Measurements from ENCODE around the gene LPAR3. TPM values are rescaled to one million over a fixed set of nuclear protein-coding genes. Genes with fewer than 3 reads are reported as not detected.

The LPAR3 gene
- total RNA-seq, 2 experiments from 2014 or later, result 0.36 to 0.83 TPM

DNA sequence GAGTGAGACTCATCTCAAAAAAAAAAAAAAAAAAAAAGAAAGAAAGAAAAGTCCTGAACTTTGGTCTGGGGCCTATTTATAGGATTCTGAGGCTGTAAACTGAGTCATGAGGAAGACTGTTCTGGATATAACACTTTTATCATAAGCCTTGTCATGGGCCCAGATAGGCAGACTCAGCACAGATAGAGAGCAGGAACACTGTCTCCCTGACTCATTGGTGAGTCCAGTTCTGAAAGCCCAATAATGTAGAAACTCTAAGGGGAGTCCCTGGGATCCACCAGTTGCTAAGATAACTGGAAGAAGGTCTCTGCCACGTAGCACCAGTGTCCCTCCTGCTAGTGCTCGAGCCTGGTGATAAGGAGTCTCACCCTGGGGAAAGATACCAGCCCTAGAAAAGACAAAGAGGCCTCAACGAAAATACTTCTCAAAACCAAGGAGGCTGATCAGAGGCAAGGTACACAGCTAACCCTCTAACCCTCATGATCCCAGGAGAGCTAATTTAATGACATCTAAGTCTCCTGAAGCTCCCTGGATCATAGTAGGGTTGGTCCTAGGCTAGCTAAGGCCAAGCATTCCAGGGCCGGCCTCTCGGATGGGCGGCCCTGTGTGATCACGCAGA is 43.5 kb downstream of the LPAR3 start:
- no peak overlapping the region for H3K27ac Mint-ChIP-seq
- no peaks in the 10 kb centered on the region for H3K9me3 Mint-ChIP-seq
- CTCF ChIA-PET, result no interaction called here
- intact Hi-C loops (cut with micrococcal nuclease), result no loop called here
- H3K4me1 Mint-ChIP-seq (ENCODE audit: low read depth), result peaks cover 27% of the 10 kb centered on the region
- H3K27me3 Mint-ChIP-seq, result no peaks in the 10 kb centered on the region
- no peak for DNase-seq
- peaks cover 5% of the 10 kb centered on the region for H3K36me3 Mint-ChIP-seq
- no peak overlapping the region for H3K4me3 Mint-ChIP-seq
- POLR2A ChIA-PET, result no interaction called here

DNA sequence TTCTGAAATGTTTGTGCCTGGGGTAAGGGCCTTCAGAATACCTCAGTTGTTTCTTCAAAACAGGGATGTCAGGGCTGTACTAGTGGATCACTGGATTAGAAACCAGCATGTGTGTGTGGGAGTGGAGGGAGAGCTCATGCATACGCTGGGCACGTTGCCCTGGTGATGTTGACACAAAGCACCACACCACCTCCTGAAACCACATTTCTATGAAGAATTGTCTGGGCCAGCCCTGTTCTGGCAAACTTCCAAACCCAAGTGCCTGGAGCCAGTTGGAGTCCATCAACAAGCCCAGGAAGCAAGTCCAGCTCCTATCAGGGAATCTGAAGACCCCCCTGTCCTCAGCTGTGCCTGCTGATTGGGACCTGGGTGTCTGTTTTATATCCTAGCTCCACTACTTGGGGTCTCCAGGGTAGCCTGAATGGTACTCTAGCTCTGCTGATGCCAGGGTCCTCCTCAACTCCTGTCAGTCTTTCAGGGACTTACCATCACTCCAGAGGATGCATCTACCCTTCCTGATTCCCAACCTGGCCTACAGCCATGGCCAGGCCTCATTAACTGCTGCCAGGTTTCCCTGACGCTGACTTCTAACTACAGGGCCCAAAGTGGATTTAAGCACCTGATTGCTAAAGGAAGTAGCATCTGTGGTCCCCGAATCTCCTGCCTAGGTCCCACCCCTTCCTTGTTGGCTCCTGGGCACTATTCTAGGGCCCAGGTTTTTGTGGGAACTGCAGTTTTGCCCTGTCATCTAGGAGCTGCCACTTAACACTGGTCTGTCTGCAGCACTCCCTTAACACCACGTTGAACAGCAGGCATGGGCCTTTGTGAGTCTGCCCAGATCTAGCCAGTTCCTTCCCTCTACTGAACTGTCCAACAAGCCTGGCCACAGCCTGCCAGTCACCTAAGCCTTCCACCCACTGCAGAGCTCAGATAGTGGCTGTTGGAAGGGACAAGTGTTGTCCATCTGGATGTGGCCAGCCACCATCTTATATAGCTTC is 45.5 kb downstream of the LPAR3 start:
- Mint-ChIP-seq H3K4me3 (no peak overlapping the region), H3K27me3 (peaks cover 2% of the 10 kb centered on the region), H3K36me3 (peaks cover 3% of the 10 kb centered on the region), H3K27ac (no peak overlapping the region), H3K4me1 (ENCODE audit: low read depth) (peaks cover 12% of the 10 kb centered on the region), H3K9me3 (no peaks in the 10 kb centered on the region)
- POLR2A ChIA-PET, result no interaction called here
- peak; percentile 45 for DNase-seq
- intact Hi-C loops (cut with micrococcal nuclease), result no loop called here
- CTCF ChIA-PET, result no interaction called here

DNA sequence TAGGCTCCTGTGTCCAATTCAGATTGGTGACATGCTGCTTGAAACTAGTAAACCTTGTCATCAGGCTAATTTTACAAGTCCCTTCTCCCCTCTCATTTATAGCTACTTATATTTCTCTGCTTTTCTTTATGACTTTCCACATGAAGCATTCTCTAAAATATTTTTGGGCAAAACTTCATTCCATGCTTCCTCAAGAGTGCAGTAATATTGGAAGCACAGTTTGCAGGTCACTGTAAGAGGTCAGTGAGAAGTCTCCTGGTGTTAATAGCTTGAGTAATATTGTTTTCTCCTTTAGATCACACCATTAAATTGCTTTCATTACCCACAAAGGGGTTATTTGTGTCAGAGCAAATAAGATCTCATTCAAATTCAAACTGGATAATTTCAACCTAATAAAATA is 46.6 kb downstream of the LPAR3 start:
- Mint-ChIP-seq H3K27me3 (peaks cover 2% of the 10 kb centered on the region), H3K4me1 (ENCODE audit: low read depth) (peaks cover 12% of the 10 kb centered on the region), H3K27ac (no peak overlapping the region), H3K9me3 (no peaks in the 10 kb centered on the region), H3K36me3 (no peaks in the 10 kb centered on the region), H3K4me3 (no peak overlapping the region)
- intact Hi-C loops (cut with micrococcal nuclease), result no loop called here
- ChIA-PET CTCF (no interaction called here), POLR2A (no interaction called here)
- DNase-seq, result no peak

DNA sequence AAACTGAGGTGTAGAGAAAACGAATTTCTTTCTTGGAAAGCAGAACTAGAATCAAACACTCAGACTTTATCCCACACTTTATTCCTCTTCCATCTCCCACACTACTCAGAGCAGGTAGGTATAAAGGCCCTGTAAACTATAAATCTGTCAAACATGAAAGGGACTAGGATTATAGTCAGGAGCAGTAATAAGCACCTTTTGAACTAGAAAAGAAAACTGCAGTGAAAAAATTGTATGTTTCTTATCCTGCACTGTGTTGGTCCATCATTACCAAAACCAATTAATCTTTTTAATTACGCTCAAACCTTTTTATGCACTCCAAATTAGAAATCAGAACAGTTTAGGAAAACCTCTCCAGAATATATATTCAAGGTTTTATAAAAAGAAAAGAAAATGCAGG is 47.6 kb downstream of the LPAR3 start:
- H3K4me3 Mint-ChIP-seq, result no peak overlapping the region
- peaks cover 2% of the 10 kb centered on the region for H3K27me3 Mint-ChIP-seq
- ChIA-PET POLR2A (no interaction called here), CTCF (interaction anchor here (1.3 kb wide), 1 partner anchor 91 kb away, joined by 3 read pairs; no protein-coding TSS in a partner anchor)
- DNase-seq, result no peak
- H3K36me3 Mint-ChIP-seq, result no peaks in the 10 kb centered on the region
- peaks cover 12% of the 10 kb centered on the region for H3K4me1 Mint-ChIP-seq (ENCODE audit: low read depth)
- intact Hi-C loops (cut with micrococcal nuclease), result no loop called here
- H3K27ac Mint-ChIP-seq, result no peak overlapping the region
- no peaks in the 10 kb centered on the region for H3K9me3 Mint-ChIP-seq

DNA sequence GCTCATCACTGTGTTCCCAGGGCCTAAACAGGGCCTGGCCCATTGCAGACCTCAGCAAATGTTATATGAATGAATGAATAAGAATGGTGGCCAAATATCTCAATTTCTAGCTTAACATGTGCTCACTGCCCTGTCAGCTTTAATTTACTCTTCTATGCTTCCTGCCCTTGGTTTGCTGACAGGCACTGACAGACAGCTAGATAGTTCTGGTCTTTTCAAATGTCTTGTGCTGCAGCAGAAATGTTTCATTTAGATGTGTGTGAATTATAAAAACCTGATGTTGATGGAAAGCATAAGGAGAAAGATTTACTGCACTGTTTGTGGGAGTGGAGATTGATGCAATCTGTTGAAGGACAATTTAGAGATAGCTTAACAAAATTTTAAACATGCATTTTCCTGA is 48.9 kb downstream of the LPAR3 start:
- H3K27me3 Mint-ChIP-seq, result peaks cover 2% of the 10 kb centered on the region
- no peak for DNase-seq
- no peak overlapping the region for H3K4me3 Mint-ChIP-seq
- H3K36me3 Mint-ChIP-seq, result no peaks in the 10 kb centered on the region
- ChIA-PET CTCF (interaction anchor here (1.0 to 1.3 kb wide), 2 partner anchors 91 to 92 kb away, joined by 3 read pairs; no protein-coding TSS in a partner anchor), POLR2A (interaction anchor here (0.5 kb wide), 1 partner anchor 974 kb away, joined by 3 read pairs; no protein-coding TSS in a partner anchor)
- no peak overlapping the region for H3K27ac Mint-ChIP-seq
- H3K9me3 Mint-ChIP-seq, result no peaks in the 10 kb centered on the region
- peaks cover 12% of the 10 kb centered on the region for H3K4me1 Mint-ChIP-seq (ENCODE audit: low read depth)
- intact Hi-C loops (cut with micrococcal nuclease), result no loop called here

DNA sequence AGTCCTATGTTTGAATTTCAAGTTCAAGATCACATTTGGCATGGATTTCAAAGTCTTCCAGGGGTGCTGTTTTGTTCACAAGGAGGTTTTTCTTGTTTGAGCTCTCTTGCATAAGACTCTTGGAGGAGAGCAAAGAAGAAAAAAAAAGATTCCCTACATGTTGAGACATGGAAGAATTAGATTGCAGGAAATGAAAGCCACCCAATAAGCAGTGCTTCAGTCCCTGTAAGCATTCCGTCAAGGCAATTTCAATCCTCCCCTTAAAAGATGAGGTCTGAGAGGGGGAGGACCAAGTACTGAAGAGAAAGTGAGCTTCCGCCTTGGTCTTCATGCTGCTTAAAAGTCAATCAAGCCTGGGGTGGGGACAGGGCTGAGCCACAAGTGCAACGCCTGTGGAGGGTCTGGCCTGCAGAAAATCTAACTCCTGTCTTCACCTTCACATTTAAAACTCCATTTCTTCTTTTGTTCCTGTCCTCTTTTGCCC is 50.2 kb downstream of the LPAR3 start:
- POLR2A ChIA-PET, result no interaction called here
- Mint-ChIP-seq H3K4me1 (ENCODE audit: low read depth) (peaks cover 10% of the 10 kb centered on the region), H3K27ac (no peak overlapping the region)

DNA sequence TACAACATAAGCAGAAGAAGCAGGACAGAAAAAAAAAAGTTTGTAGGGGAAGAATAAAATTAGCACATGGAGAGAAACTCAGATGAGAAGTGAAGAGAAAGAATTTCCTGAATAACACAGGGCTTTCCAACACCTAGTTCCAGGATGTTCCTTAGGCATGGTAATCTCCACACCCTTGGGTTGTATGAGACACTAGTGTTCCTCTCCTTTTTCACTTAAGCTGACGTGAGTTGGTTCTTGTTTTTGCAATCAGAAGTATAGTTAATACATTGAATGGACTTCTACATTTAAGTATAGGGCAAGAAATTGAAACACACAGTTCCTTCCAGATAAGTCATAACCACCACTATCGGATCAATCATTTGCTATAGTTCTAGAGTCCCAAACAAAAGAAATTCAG is 51.0 kb downstream of the LPAR3 start:
- Mint-ChIP-seq H3K27me3 (peaks cover 2% of the 10 kb centered on the region), H3K4me1 (ENCODE audit: low read depth) (peaks cover 1% of the 10 kb centered on the region), H3K27ac (no peak overlapping the region), H3K36me3 (no peaks in the 10 kb centered on the region), H3K9me3 (no peaks in the 10 kb centered on the region), H3K4me3 (no peak overlapping the region)
- CTCF ChIA-PET, result no interaction called here
- DNase-seq, result no peak
- intact Hi-C loops (cut with micrococcal nuclease), result no loop called here
- POLR2A ChIA-PET, result no interaction called here

More for the DNA sequence above, 50.2 kb downstream of the LPAR3 start:
- no peak for DNase-seq
- Mint-ChIP-seq H3K27me3 (peaks cover 2% of the 10 kb centered on the region), H3K9me3 (no peaks in the 10 kb centered on the region), H3K4me3 (no peak overlapping the region), H3K36me3 (no peaks in the 10 kb centered on the region)
- CTCF ChIA-PET, result no interaction called here
- intact Hi-C loops (cut with micrococcal nuclease), result no loop called here

DNA sequence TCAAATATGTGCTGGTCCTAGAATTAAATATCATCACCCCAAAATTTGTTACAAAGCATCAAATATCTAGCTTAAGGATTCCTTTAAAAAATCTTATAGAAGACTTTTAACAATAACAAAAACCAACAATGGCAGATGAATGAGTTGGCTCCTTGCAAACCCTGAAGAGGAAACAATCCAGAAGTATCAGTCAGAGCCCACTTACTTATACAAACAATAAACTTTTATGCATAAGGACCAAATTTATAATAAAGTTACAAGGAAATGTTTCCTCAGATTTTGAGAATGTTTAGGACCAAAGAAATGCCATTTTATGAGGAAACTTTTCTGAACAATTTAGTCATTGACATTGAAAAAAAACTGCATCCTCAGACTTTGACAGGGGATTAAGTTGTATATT is 52.7 kb downstream of the LPAR3 start:
- no peaks in the 10 kb centered on the region for H3K36me3 Mint-ChIP-seq
- H3K9me3 Mint-ChIP-seq, result no peaks in the 10 kb centered on the region
- H3K4me1 Mint-ChIP-seq (ENCODE audit: low read depth), result no peaks in the 10 kb centered on the region
- H3K27ac Mint-ChIP-seq, result no peak overlapping the region
- CTCF ChIA-PET, result no interaction called here
- no peak for DNase-seq
- POLR2A ChIA-PET, result no interaction called here
- H3K27me3 Mint-ChIP-seq, result peaks cover 2% of the 10 kb centered on the region
- no peak overlapping the region for H3K4me3 Mint-ChIP-seq
- intact Hi-C loops (cut with micrococcal nuclease), result no loop called here

DNA sequence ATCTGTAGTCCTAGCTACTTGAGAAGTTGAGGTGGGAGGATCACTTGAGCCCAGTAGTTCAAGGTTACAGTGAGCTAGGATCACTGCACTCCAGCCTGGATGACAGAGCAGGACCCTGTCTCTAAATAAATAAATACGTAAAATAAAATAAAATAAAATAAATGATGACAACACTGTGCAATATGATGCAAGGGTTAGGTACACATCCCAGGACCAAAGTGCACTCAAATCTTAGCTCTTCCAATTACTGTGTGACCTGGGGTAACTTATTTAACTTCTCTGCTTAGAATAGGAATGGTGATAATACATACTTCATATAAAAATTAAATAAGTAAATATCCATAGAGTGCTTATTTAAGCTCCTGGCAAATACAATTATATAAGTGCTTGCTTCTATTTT is 53.5 kb downstream of the LPAR3 start:
- Mint-ChIP-seq H3K4me1 (ENCODE audit: low read depth) (peaks cover 6% of the 10 kb centered on the region), H3K27ac (no peak overlapping the region), H3K36me3 (no peaks in the 10 kb centered on the region), H3K27me3 (peaks cover 2% of the 10 kb centered on the region), H3K9me3 (no peaks in the 10 kb centered on the region), H3K4me3 (no peak overlapping the region)
- DNase-seq, result no peak
- intact Hi-C loops (cut with micrococcal nuclease), result no loop called here
- CTCF ChIA-PET, result no interaction called here
- POLR2A ChIA-PET, result no interaction called here

DNA sequence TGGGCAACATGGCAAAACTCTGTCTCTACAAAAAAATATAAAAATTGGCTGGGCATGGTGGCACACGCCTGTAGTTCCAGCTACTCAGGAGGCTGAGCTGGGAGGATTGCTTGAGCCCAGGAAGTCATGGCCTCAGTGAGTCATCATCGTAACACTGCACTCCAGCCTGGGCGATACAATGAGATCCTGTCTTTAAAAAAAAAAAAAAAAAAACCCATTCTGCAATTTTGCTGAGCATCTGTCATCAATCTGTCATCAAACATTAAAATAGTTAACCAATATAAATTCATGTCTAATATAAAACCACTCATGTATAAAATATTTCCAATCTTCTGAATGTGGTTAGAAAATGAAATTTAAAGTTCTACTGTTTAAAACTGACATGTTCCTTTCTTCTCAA is 56.9 kb downstream of the LPAR3 start:
- POLR2A ChIA-PET, result no interaction called here
- Mint-ChIP-seq H3K4me3 (no peak overlapping the region), H3K4me1 (ENCODE audit: low read depth) (peaks cover 8% of the 10 kb centered on the region), H3K27ac (no peak overlapping the region), H3K36me3 (no peaks in the 10 kb centered on the region), H3K27me3 (no peaks in the 10 kb centered on the region), H3K9me3 (no peaks in the 10 kb centered on the region)
- intact Hi-C loops (cut with micrococcal nuclease), result no loop called here
- DNase-seq, result no peak
- CTCF ChIA-PET, result no interaction called here

DNA sequence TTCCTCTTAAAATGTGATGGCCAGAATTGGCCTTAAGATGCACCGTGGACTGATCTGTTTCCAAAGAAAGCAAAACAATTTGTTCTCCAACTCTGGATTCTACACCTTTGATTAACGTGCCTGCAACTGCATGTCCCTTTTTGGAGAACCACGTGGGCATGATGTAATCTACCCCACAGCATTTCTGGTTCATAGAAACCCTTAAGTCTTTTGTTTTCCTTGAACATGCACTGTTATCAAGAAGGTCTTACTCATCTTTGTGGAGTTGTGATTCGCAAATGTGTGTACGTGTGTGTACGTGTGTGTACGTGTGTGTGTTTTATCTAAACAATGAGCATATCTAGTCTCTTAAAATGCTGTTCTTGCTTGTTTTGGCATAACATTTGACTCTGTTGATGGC is 57.8 kb downstream of the LPAR3 start:
- H3K4me3 Mint-ChIP-seq, result no peak overlapping the region
- H3K9me3 Mint-ChIP-seq, result no peaks in the 10 kb centered on the region
- ChIA-PET POLR2A (no interaction called here), CTCF (no interaction called here)
- no peak for DNase-seq
- H3K27ac Mint-ChIP-seq, result no peak overlapping the region
- intact Hi-C loops (cut with micrococcal nuclease), result no loop called here
- peaks cover 8% of the 10 kb centered on the region for H3K4me1 Mint-ChIP-seq (ENCODE audit: low read depth)
- H3K27me3 Mint-ChIP-seq, result no peaks in the 10 kb centered on the region
- H3K36me3 Mint-ChIP-seq, result no peaks in the 10 kb centered on the region

DNA sequence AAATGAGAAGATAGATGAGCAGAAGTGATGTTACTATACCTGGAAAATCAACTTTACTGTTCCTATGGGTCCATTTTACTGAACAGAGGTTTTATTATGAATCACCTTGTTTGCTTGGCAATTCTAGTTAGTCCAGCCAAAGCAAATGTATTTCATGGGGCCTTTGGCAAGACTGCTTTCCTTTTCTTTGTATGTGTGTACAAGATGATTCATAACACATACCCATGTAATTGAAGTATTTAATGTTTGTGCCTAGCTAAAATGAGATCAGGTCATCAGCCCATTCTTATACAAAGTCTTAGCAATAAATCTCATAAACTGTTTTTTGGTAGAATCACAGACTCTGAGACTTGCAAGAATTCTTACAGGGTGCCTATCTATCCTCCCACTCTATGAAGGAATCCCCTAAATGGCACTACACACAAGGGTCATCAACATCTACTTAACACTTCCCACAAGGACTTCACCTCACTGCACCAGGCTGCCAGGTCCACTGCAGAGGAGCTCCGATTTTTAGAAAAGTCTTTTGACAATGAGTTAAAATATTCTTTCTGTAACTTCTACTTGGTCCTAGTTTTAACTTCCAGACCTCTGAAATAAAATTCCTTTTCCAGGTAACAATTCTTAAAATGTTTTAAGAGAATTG is 58.5 kb downstream of the LPAR3 start:
- intact Hi-C loops (cut with micrococcal nuclease), result no loop called here
- DNase-seq, result no peak
- POLR2A ChIA-PET, result no interaction called here
- peaks cover 8% of the 10 kb centered on the region for H3K4me1 Mint-ChIP-seq (ENCODE audit: low read depth)
- H3K4me3 Mint-ChIP-seq, result no peak overlapping the region
- H3K36me3 Mint-ChIP-seq, result no peaks in the 10 kb centered on the region
- H3K27ac Mint-ChIP-seq, result no peak overlapping the region
- CTCF ChIA-PET, result no interaction called here
- peaks cover 1% of the 10 kb centered on the region for H3K27me3 Mint-ChIP-seq
- no peaks in the 10 kb centered on the region for H3K9me3 Mint-ChIP-seq

All from activated CD4-positive, alpha-beta memory T cell treated with anti-CD3 and anti-CD28 coated beads for 36 hours (primary cell).